ENCODE measurements around the gene UTP25.

Gene UTP25

GRCh38 chr1:209882286-209882685 lies 54.5 kb downstream of the UTP25 start:
- Histone ChIP-seq H3K4me2 (ENCODE audit: low read length) (no peak overlapping the region), H3K4me3 (ENCODE audit: low read length) (no peak overlapping the region), H3K27ac (ENCODE audit: low read length) (no peak overlapping the region), H3K9ac (ENCODE audit: low read length) (no peak overlapping the region), H3K79me2 (ENCODE audit: low read length) (no peaks in the 10 kb centered on the region), H3K36me3 (replicated peaks; ENCODE audit: low read depth, low read length) (no peaks in the 10 kb centered on the region), H3K27me3 (ENCODE audit: low read depth, low read length) (peaks cover 54% of the 10 kb centered on the region), H3K4me1 (ENCODE audit: low read length) (no peaks in the 10 kb centered on the region), H4K20me1 (ENCODE audit: insufficient read depth, low read length) (no peaks in the 10 kb centered on the region), H3K9me3 (ENCODE audit: insufficient read depth, low read length) (no peaks in the 10 kb centered on the region), H2AFZ (ENCODE audit: low read depth, low read length) (no peak overlapping the region)
- TF ChIP-seq CTCF (IDR thresholded peaks at IDR 0.05; ENCODE audit: low read depth, low read length) (no peak), EZH2phosphoT487 (IDR thresholded peaks at IDR 0.05; ENCODE audit: low read depth) (no peak)

GRCh38 chr1:209882942-209883340 lies 55.2 kb downstream of the UTP25 start:
- H3K36me3 ChIP-seq (replicated peaks; ENCODE audit: low read depth, low read length), result no peaks in the 10 kb centered on the region
- H4K20me1 ChIP-seq (ENCODE audit: insufficient read depth, low read length), result no peaks in the 10 kb centered on the region
- H3K9me3 ChIP-seq (ENCODE audit: insufficient read depth, low read length), result no peaks in the 10 kb centered on the region
- no peaks in the 10 kb centered on the region for H3K79me2 ChIP-seq (ENCODE audit: low read length)
- no peak overlapping the region for H3K4me2 ChIP-seq (ENCODE audit: low read length)
- H3K4me1 ChIP-seq (ENCODE audit: low read length), result no peaks in the 10 kb centered on the region
- H2AFZ ChIP-seq (ENCODE audit: low read depth, low read length), result no peak overlapping the region
- H3K9ac ChIP-seq (ENCODE audit: low read length), result no peak overlapping the region
- peaks cover 54% of the 10 kb centered on the region for H3K27me3 ChIP-seq (ENCODE audit: low read depth, low read length)
- TF ChIP-seq CTCF (IDR thresholded peaks at IDR 0.05; ENCODE audit: low read depth, low read length) (no peak), EZH2phosphoT487 (IDR thresholded peaks at IDR 0.05; ENCODE audit: low read depth) (no peak)
- no peak overlapping the region for H3K4me3 ChIP-seq (ENCODE audit: low read length)
- H3K27ac ChIP-seq (ENCODE audit: low read length), result no peak overlapping the region

- H3K4me2 ChIP-seq (ENCODE audit: low read length), result no peak overlapping the region
- H3K36me3 ChIP-seq (replicated peaks; ENCODE audit: low read depth, low read length), result no peaks in the 10 kb centered on the region
- no peak for TF ChIP-seq EZH2phosphoT487 (IDR thresholded peaks at IDR 0.05; ENCODE audit: low read depth)
- H3K9me3 ChIP-seq (ENCODE audit: insufficient read depth, low read length), result no peaks in the 10 kb centered on the region
- H3K4me3 ChIP-seq (ENCODE audit: low read length), result no peak overlapping the region
- no peak overlapping the region for H3K27ac ChIP-seq (ENCODE audit: low read length)
- no peak overlapping the region for H3K9ac ChIP-seq (ENCODE audit: low read length)
- no peaks in the 10 kb centered on the region for H3K4me1 ChIP-seq (ENCODE audit: low read length)
- no peaks in the 10 kb centered on the region for H3K79me2 ChIP-seq (ENCODE audit: low read length)
- peaks cover 53% of the 10 kb centered on the region for H3K27me3 ChIP-seq (ENCODE audit: low read depth, low read length)
- H2AFZ ChIP-seq (ENCODE audit: low read depth, low read length), result no peak overlapping the region
- no peaks in the 10 kb centered on the region for H4K20me1 ChIP-seq (ENCODE audit: insufficient read depth, low read length)
Measured at GRCh38 chr1:209883341-209883971, 55.7 kb downstream of the UTP25 start.

GRCh38 chr1:209884249-209884648 lies 56.5 kb downstream of the UTP25 start:
- Histone ChIP-seq H3K79me2 (ENCODE audit: low read length) (no peaks in the 10 kb centered on the region), H2AFZ (ENCODE audit: low read depth, low read length) (no peak overlapping the region), H3K9me3 (ENCODE audit: insufficient read depth, low read length) (no peaks in the 10 kb centered on the region), H3K36me3 (replicated peaks; ENCODE audit: low read depth, low read length) (no peaks in the 10 kb centered on the region), H3K4me2 (ENCODE audit: low read length) (no peak overlapping the region), H3K9ac (ENCODE audit: low read length) (no peak overlapping the region), H4K20me1 (ENCODE audit: insufficient read depth, low read length) (no peaks in the 10 kb centered on the region), H3K27ac (ENCODE audit: low read length) (no peak overlapping the region), H3K4me1 (ENCODE audit: low read length) (no peaks in the 10 kb centered on the region), H3K27me3 (ENCODE audit: low read depth, low read length) (peaks cover 45% of the 10 kb centered on the region), H3K4me3 (ENCODE audit: low read length) (no peak overlapping the region)
- TF ChIP-seq CTCF (IDR thresholded peaks at IDR 0.05; ENCODE audit: low read depth, low read length) (no peak), EZH2phosphoT487 (IDR thresholded peaks at IDR 0.05; ENCODE audit: low read depth) (no peak)
